ENCODE measurements around the gene CAMK1D.

DNA sequence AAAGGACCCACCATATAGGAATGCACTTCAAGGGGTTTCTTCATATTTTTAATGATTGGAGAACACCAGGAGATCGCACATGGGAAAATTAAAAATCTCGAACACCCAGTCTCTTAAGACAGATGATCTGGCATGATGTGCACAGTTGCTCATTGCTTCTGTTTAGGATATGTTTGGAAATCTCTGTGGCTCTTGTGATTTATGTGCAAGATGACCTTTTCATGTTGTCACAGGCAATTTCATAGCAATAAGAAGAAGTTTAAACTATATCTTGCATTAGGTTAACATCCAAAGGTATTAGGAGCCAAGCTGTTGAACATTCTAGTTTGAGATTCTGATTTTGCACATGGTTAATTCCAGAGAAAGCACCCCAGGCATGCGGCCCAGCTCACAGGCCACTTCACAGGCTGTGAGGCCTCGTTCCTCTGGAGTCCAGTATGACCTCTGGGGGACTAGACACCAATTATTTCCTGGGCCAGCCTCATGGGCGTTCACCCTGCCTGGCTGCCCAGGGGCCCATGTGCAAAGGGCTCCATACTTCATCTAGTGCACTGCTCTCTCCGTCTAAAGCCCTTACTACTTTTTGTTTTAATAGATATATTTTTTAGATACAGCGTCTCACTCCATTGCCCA lies 28.4 kb downstream of the CAMK1D start:
- TF ChIP-seq CTCF (IDR thresholded peaks at IDR 0.05; ENCODE audit: control extremely low read depth in 1 of 3, insufficient read depth in 1 of 3, low read depth in 1 of 3, low read length in 3 of 3), result no peak
- no peak for TF ChIP-seq POLR2AphosphoS5 (IDR thresholded peaks at IDR 0.05; ENCODE audit: low read depth, low read length)
- no peak for TF ChIP-seq POLR2A (IDR thresholded peaks at IDR 0.05; ENCODE audit: control extremely low read depth in 1 of 2, low read depth in 2 of 2, low read length in 2 of 2)
- no peak for TF ChIP-seq RAD21 (IDR thresholded peaks at IDR 0.05 in 1 of 2, conservative IDR thresholded peaks at IDR 0.05 in 1 of 2; ENCODE audit: low read depth in 2 of 2, low read length in 2 of 2)
- no peak for TF ChIP-seq JUND (IDR thresholded peaks at IDR 0.05; ENCODE audit: low read length)
- no peak for TF ChIP-seq USF2 (IDR thresholded peaks at IDR 0.05; ENCODE audit: low read length)
- TF ChIP-seq CHD1 (IDR thresholded peaks at IDR 0.05; ENCODE audit: low read depth, low read length), result no peak
- TF ChIP-seq SRF (IDR thresholded peaks at IDR 0.05; ENCODE audit: low read depth, low read length), result no peak
- no peak for TF ChIP-seq SIN3A (conservative IDR thresholded peaks at IDR 0.05 in 1 of 2, IDR thresholded peaks at IDR 0.05 in 1 of 2; ENCODE audit: low read depth in 1 of 2, low read length in 2 of 2)
- no peak for TF ChIP-seq JUN (IDR thresholded peaks at IDR 0.05; ENCODE audit: low read depth, low read length)
- TF ChIP-seq NRF1 (IDR thresholded peaks at IDR 0.05; ENCODE audit: low read depth, low read length), result no peak
- TF ChIP-seq KDM4A (IDR thresholded peaks at IDR 0.05; ENCODE audit: low read depth, low read length, severe bottlenecking), result no peak
- no peak for TF ChIP-seq TAF1 (IDR thresholded peaks at IDR 0.05; ENCODE audit: low read depth, low read length)

Measured in H1 (cell line).